ENCODE measurements around the gene ABCA13.

ABCA13 gene

GRCh38 chr7:48150086-48150485 lies 21.2 kb upstream of the ABCA13 start:
- Histone ChIP-seq H3K9me3 (ENCODE audit: insufficient read depth, low read depth, low read length) (no peaks in the 10 kb centered on the region), H3K27ac (ENCODE audit: low read length) (no peak overlapping the region), H3K27me3 (ENCODE audit: insufficient read depth, low read length) (no peaks in the 10 kb centered on the region), H3K36me3 (ENCODE audit: insufficient read depth, low read depth, low read length) (no peaks in the 10 kb centered on the region), H3K4me3 (ENCODE audit: low read length) (no peak overlapping the region), H3K4me1 (ENCODE audit: insufficient read depth, low read length) (peaks cover 7% of the 10 kb centered on the region), H3K9ac (ENCODE audit: low read depth, low read length) (no peak overlapping the region)

DNA sequence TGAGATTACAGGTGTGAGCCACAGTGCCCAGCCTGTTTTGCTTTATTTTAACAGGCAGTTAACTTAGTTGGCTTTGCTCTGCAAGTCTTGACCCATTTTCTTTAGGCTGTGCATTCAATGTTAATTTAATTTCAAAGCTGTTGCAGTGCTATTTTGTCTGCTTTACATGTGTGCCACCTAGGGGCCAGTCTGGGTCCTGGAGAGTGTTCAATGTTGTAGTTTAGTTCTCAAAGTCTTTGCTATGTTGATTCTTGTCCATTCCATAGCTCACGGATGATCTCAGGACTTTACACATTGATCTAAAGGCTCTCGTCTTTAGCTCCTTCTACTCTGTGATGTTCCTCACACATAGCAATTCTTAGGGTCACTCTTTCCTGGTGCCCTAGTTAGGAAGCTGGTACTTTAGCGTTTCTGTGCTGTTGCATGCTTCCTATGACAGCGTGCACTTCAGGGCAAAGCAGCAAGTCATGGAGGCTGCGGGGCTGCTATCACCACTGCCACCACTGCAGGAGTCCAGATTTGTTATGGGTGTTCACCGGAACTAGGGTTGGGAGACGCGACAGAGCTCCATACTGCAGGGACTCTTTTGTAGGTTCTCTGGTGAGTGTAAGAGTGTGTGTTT lies 16.4 kb upstream of the ABCA13 start:
- no peaks in the 10 kb centered on the region for H3K27me3 ChIP-seq (ENCODE audit: insufficient read depth, low read length)
- H3K4me1 ChIP-seq (ENCODE audit: insufficient read depth, low read length), result no peaks in the 10 kb centered on the region
- no peak overlapping the region for H3K4me3 ChIP-seq (ENCODE audit: low read length)
- H3K9me3 ChIP-seq (ENCODE audit: insufficient read depth, low read depth, low read length), result no peaks in the 10 kb centered on the region
- no peak overlapping the region for H3K9ac ChIP-seq (ENCODE audit: low read depth, low read length)
- H3K27ac ChIP-seq (ENCODE audit: low read length), result no peak overlapping the region
- H3K36me3 ChIP-seq (ENCODE audit: insufficient read depth, low read depth, low read length), result no peaks in the 10 kb centered on the region

GRCh38 chr7:48158404-48158803 lies 12.9 kb upstream of the ABCA13 start:
- H3K36me3 ChIP-seq (ENCODE audit: insufficient read depth, low read depth, low read length), result no peaks in the 10 kb centered on the region
- no peak overlapping the region for H3K27ac ChIP-seq (ENCODE audit: low read length)
- H3K9me3 ChIP-seq (ENCODE audit: insufficient read depth, low read depth, low read length), result peaks cover 8% of the 10 kb centered on the region; the same call in 1 of the 2 replicates
- H3K4me3 ChIP-seq (ENCODE audit: low read length), result no peak overlapping the region
- no peaks in the 10 kb centered on the region for H3K27me3 ChIP-seq (ENCODE audit: insufficient read depth, low read length)
- no peak overlapping the region for H3K9ac ChIP-seq (ENCODE audit: low read depth, low read length)
- H3K4me1 ChIP-seq (ENCODE audit: insufficient read depth, low read length), result no peaks in the 10 kb centered on the region

GRCh38 chr7:48161407-48162125 lies 9.7 kb upstream of the ABCA13 start:
- H3K9ac ChIP-seq (ENCODE audit: low read depth, low read length), result no peak overlapping the region
- H3K4me3 ChIP-seq (ENCODE audit: low read length), result no peak overlapping the region
- no peaks in the 10 kb centered on the region for H3K4me1 ChIP-seq (ENCODE audit: insufficient read depth, low read length)
- no peak overlapping the region for H3K27ac ChIP-seq (ENCODE audit: low read length)
- H3K9me3 ChIP-seq (ENCODE audit: insufficient read depth, low read depth, low read length), result peaks cover 17% of the 10 kb centered on the region
- H3K27me3 ChIP-seq (ENCODE audit: insufficient read depth, low read length), result no peaks in the 10 kb centered on the region
- no peaks in the 10 kb centered on the region for H3K36me3 ChIP-seq (ENCODE audit: insufficient read depth, low read depth, low read length)

DNA sequence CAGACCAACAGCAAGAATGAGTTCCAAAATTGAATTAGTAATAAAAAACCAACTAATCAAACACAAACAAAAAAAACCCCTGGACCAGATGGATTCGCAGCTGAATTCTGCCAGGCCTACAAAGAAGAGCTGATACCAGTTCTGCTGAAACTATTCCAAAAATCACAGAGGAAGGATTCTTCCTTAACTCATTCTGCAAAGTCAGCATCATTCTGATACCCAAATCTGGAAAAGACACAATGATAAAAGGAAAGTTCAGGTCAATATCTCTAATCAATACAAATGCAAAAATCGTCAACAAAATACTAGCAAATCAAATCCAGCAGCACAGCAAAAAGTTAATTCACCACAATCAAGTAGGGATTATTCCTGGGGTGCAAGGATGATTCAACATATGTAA lies 6.1 kb upstream of the ABCA13 start:
- Histone ChIP-seq H3K27me3 (ENCODE audit: insufficient read depth, low read length) (no peaks in the 10 kb centered on the region), H3K9ac (ENCODE audit: low read depth, low read length) (no peak overlapping the region), H3K27ac (ENCODE audit: low read length) (no peak overlapping the region), H3K36me3 (ENCODE audit: insufficient read depth, low read depth, low read length) (no peaks in the 10 kb centered on the region), H3K4me1 (ENCODE audit: insufficient read depth, low read length) (no peaks in the 10 kb centered on the region), H3K4me3 (ENCODE audit: low read length) (no peak overlapping the region), H3K9me3 (ENCODE audit: insufficient read depth, low read depth, low read length) (peaks cover 29% of the 10 kb centered on the region)

- H3K36me3 ChIP-seq (ENCODE audit: insufficient read depth, low read depth, low read length), result no peaks in the 10 kb centered on the region
- H3K9ac ChIP-seq (ENCODE audit: low read depth, low read length), result no peak overlapping the region
- no peaks in the 10 kb centered on the region for H3K27me3 ChIP-seq (ENCODE audit: insufficient read depth, low read length)
- peaks cover 23% of the 10 kb centered on the region for H3K9me3 ChIP-seq (ENCODE audit: insufficient read depth, low read depth, low read length)
- H3K4me3 ChIP-seq (ENCODE audit: low read length), result no peak overlapping the region
- no peak overlapping the region for H3K27ac ChIP-seq (ENCODE audit: low read length)
- H3K4me1 ChIP-seq (ENCODE audit: insufficient read depth, low read length), result no peaks in the 10 kb centered on the region
These were observed 3.1 kb upstream of the ABCA13 start for GRCh38 chr7:48168159-48168558.

GRCh38 chr7:48170506-48170905 lies 752 bp upstream of the ABCA13 start:
- Histone ChIP-seq H3K9ac (ENCODE audit: low read depth, low read length) (no peak overlapping the region), H3K36me3 (ENCODE audit: insufficient read depth, low read depth, low read length) (no peaks in the 10 kb centered on the region)

DNA sequence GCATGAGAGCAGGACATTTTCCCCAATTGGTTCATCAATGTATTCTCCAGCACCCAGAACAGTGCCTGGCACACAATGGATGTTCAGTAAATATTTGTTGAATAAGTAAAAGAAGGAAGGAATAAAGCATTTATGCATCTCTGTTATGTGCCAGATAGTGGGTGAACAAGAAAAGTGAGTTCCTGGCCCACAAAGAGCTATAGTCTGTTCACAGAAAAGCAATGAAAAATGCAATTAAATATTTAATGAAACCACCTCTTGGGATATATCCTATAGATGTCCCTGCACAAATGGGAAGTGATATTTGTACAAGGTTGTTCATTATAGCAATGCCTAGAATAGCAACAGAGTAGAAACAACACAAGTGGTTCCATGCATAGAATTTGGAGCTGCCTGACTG lies 2.1 kb downstream of the ABCA13 start:
- Histone ChIP-seq H3K4me1 (ENCODE audit: insufficient read depth, low read length) (peaks cover 4% of the 10 kb centered on the region; the same call in 1 of the 2 replicates), H3K27ac (ENCODE audit: low read length) (no peak overlapping the region), H3K36me3 (ENCODE audit: insufficient read depth, low read depth, low read length) (no peaks in the 10 kb centered on the region), H3K4me3 (ENCODE audit: low read length) (no peak overlapping the region), H3K27me3 (ENCODE audit: insufficient read depth, low read length) (no peaks in the 10 kb centered on the region), H3K9me3 (ENCODE audit: insufficient read depth, low read depth, low read length) (peaks cover 12% of the 10 kb centered on the region), H3K9ac (ENCODE audit: low read depth, low read length) (no peak overlapping the region)

More at GRCh38 chr7:48170506-48170905, 752 bp upstream of the ABCA13 start:
- Histone ChIP-seq H3K4me3 (ENCODE audit: low read length) (no peak overlapping the region), H3K27ac (ENCODE audit: low read length) (no peak overlapping the region), H3K4me1 (ENCODE audit: insufficient read depth, low read length) (no peaks in the 10 kb centered on the region), H3K9me3 (ENCODE audit: insufficient read depth, low read depth, low read length) (peaks cover 12% of the 10 kb centered on the region), H3K27me3 (ENCODE audit: insufficient read depth, low read length) (no peaks in the 10 kb centered on the region)

- Histone ChIP-seq H3K27me3 (ENCODE audit: insufficient read depth, low read length) (no peaks in the 10 kb centered on the region), H3K9me3 (ENCODE audit: insufficient read depth, low read depth, low read length) (peaks cover 7% of the 10 kb centered on the region), H3K9ac (ENCODE audit: low read depth, low read length) (no peak overlapping the region), H3K36me3 (ENCODE audit: insufficient read depth, low read depth, low read length) (no peaks in the 10 kb centered on the region), H3K4me3 (ENCODE audit: low read length) (no peak overlapping the region), H3K4me1 (ENCODE audit: insufficient read depth, low read length) (peaks cover 4% of the 10 kb centered on the region; the same call in 1 of the 2 replicates), H3K27ac (ENCODE audit: low read length) (no peak overlapping the region)
These were observed 2.6 kb downstream of the ABCA13 start for GRCh38 chr7:48173756-48174382.

DNA sequence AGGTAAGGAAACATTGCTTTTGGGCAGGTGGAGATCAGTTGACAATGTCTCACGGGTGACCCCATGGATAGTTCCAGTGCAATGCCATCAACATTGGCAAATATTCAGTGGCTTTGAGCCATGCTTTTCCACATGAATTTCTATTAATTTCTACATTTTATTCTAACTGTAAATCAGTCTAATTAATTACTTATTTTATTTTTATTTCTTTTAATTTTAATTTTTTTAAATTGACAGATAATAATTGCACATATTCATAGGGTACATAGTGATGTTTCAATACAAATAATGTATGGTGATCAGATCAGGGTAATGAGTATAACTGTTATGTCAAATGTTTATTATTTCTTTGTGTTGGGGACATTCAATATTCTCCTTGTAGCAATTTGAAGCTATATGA lies 3.8 kb downstream of the ABCA13 start:
- Histone ChIP-seq H3K27me3 (ENCODE audit: insufficient read depth, low read length) (no peaks in the 10 kb centered on the region), H3K9me3 (ENCODE audit: insufficient read depth, low read depth, low read length) (no peaks in the 10 kb centered on the region), H3K36me3 (ENCODE audit: insufficient read depth, low read depth, low read length) (no peaks in the 10 kb centered on the region), H3K4me1 (ENCODE audit: insufficient read depth, low read length) (peaks cover 4% of the 10 kb centered on the region; the same call in 1 of the 2 replicates), H3K27ac (ENCODE audit: low read length) (no peak overlapping the region), H3K9ac (ENCODE audit: low read depth, low read length) (no peak overlapping the region), H3K4me3 (ENCODE audit: low read length) (no peak overlapping the region)

DNA sequence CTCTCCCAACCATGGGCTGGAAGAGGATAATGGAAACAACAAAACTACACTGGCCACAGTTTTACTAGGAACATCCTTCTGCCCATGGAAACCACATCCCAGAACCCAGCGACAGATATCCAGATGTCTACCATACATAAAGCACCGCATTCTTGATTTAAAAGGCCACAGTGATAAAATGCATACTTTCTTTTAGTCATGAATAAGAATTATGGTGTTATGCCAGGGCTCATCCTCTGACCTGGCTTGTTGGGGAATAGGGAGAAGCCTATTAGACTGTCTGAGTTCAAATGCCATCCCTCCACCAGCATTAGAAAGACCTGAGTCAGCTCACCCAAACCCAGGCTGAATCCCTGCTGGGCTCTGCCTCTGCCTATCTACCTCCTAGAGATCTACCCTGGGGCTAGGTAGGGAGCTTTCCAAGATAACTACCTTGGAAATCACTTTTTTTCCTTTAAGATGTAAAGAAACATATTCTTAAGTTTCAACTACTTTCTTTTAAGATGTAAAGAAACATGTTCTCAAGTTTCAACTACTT lies 5.2 kb downstream of the ABCA13 start:
- Histone ChIP-seq H3K9ac (ENCODE audit: low read depth, low read length) (no peak overlapping the region), H3K4me1 (ENCODE audit: insufficient read depth, low read length) (peaks cover 4% of the 10 kb centered on the region; the same call in 1 of the 2 replicates), H3K27me3 (ENCODE audit: insufficient read depth, low read length) (no peaks in the 10 kb centered on the region), H3K4me3 (ENCODE audit: low read length) (no peak overlapping the region), H3K9me3 (ENCODE audit: insufficient read depth, low read depth, low read length) (no peaks in the 10 kb centered on the region), H3K36me3 (ENCODE audit: insufficient read depth, low read depth, low read length) (no peaks in the 10 kb centered on the region), H3K27ac (ENCODE audit: low read length) (no peak overlapping the region)

Measured in iPS-20b (cell line).